SK-N-MC (cell line): Measurements from ENCODE around the gene TNFAIP1.

ENCODE experiments used
- EZH2 ChIP-seq: fragments of 200-600 bp; sonication (generic); IDR thresholded peaks from one replicate; pipeline ENCODE4 v1.6.1; 2017; ENCODE audit warnings: antibody characterized with exemption
- POLR2AphosphoS5 ChIP-seq: IDR thresholded peaks from 2 replicates; pipeline ENCODE4 v1.6.1; 2012; ENCODE audit warnings: mild to moderate bottlenecking, low read depth, low read length, borderline replicate concordance

DNA sequence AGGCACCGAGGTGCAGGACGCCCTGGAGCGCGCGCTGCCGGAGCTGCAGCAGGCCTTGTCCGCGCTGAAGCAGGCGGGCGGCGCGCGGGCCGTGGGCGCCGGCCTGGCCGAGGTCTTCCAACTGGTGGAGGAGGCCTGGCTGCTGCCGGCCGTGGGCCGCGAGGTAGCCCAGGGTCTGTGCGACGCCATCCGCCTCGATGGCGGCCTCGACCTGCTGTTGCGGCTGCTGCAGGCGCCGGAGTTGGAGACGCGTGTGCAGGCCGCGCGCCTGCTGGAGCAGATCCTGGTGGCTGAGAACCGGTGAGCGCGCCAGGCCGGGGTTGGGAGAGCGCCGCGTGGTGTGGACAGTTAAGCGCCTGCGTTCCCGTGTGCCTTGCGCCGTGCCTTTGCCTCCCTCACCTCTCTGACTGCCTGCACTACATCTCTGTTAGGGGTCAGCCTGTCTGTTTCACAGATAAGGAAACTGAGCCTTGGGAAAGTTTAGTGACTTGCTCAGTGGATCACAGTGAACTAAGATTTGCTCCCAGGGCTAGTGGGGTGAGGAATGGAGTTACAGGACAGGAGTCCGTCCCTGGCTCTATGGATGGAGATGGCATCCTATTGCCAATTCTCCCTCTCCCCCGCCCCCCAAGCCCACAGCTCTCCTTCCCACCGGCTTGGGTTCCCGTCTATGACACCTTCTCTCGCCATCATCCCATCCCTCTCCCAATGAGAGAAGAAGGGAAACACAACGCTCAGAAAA lies 36.8 kb downstream of the TNFAIP1 start:
- TF ChIP-seq EZH2 (no peak), POLR2AphosphoS5 (no peak)
